Smooth muscle cell (in vitro differentiated cells): ENCODE results near the gene CUX1. TPM values are rescaled to one million over a fixed set of nuclear protein-coding genes. Genes with fewer than 3 reads are reported as not detected.

Experiments used
- DNase-seq: peaks from one replicate; lab custom pipeline; 2025; ENCODE audit not compliant: unreplicated experiment; lab: John Stamatoyannopoulos, UW
- H2AFZ ChIP-seq: fragments of 200-600 bp; sonication (generic); 2 replicates; pipeline ENCODE4 v1.6.0; 2016; ENCODE audit warnings: antibody characterized with exemption, low read depth, mild to moderate bottlenecking
- H3F3A ChIP-seq: fragments of 200-600 bp; sonication (generic); 2 replicates; pipeline ENCODE4 v1.6.0; 2017; ENCODE audit warnings: antibody characterized with exemption, low read depth
- H3K27ac ChIP-seq: fragments of 200-600 bp; sonication (generic); 2 replicates; pipeline ENCODE4 v1.5.1; 2016; ENCODE audit warnings: low read depth, mild to moderate bottlenecking
- H3K27me3 ChIP-seq: fragments of 200-600 bp; sonication (generic); 2 replicates; pipeline ENCODE4 v1.6.1; 2016; ENCODE audit warnings: low read depth, mild to moderate bottlenecking
- H3K36me3 ChIP-seq: fragments of 200-600 bp; sonication (generic); 2 replicates; pipeline ENCODE4 v1.5.1; 2016; ENCODE audit warnings: low read depth
- H3K4me1 ChIP-seq: fragments of 200-600 bp; sonication (generic); 2 replicates; pipeline ENCODE4 v1.5.1; 2016; ENCODE audit warnings: low read depth
- H3K4me2 ChIP-seq: fragments of 200-600 bp; sonication (generic); 2 replicates; pipeline ENCODE4 v1.6.0; 2016; ENCODE audit warnings: mild to moderate bottlenecking
- H3K4me3 ChIP-seq: fragments of 200-600 bp; sonication (generic); 2 replicates; pipeline ENCODE4 v1.5.1; 2016; ENCODE audit warnings: mild to moderate bottlenecking
- H3K79me2 ChIP-seq: fragments of 200-600 bp; sonication (generic); 2 replicates; pipeline ENCODE4 v1.6.0; 2016; ENCODE audit warnings: low read depth, mild to moderate bottlenecking
- H3K9ac ChIP-seq: fragments of 200-600 bp; sonication (generic); 2 replicates; pipeline ENCODE4 v1.6.0; 2016; ENCODE audit warnings: low read depth
- H3K9me3 ChIP-seq: fragments of 200-600 bp; sonication (generic); replicated peaks from 2 replicates; pipeline ENCODE4 v1.5.1; 2016; ENCODE audit warnings: low read depth
- H4K20me1 ChIP-seq: fragments of 200-600 bp; sonication (generic); 2 replicates; pipeline ENCODE4 v1.6.0; 2016; ENCODE audit warnings: low read depth
- CTCF ChIP-seq: fragments of 200-600 bp; sonication (generic); IDR thresholded peaks from 2 replicates; pipeline ENCODE4 v1.5.1; 2017; ENCODE audit warnings: borderline replicate concordance, mild to moderate bottlenecking, antibody characterized with exemption; ENCODE audit not compliant: insufficient read depth, poor library complexity, severe bottlenecking
- WGBS: methylation state at CpG from one replicate; pipeline ENCODE4 v1.1.7; 2016; ENCODE audit warnings: low lambda C conversion rate; 5-methylcytosine and 5-hydroxymethylcytosine counted together
- polyA plus RNA-seq: library from polyadenylated mRNA; unstranded; fragments of >200 nt; fragmentation: Nextera tagmentation; extraction: Ambion mirVana; gene quantifications from 2 replicates; pipeline ENCODE4 v1.2.1, GENCODE V29; 2016
- total RNA-seq: library from RNA; depleted of rRNA; stranded (reverse); fragments of >200 nt; gene quantifications from 2 replicates; pipeline ENCODE4 v1.2.3, GENCODE V29; 2014

CUX1 gene
- total and polyA plus RNA-seq, 2 experiments from 2014 or later = 56.3 to 78.4 TPM

- Histone ChIP-seq H4K20me1 (peaks cover 32% of the 10 kb centered on the region), H2AFZ (no peak overlapping the region), H3K79me2 (peaks cover 57% of the 10 kb centered on the region), H3K4me1 (peaks cover 8% of the 10 kb centered on the region), H3K4me2 (no peak overlapping the region), H3K4me3 (no peak overlapping the region), H3K36me3 (peaks cover 3% of the 10 kb centered on the region), H3K27ac (no peak overlapping the region), H3K9ac (no peak overlapping the region), H3K9me3 (peaks cover 6% of the 10 kb centered on the region), H3F3A (no peaks in the 10 kb centered on the region), H3K27me3 (no peaks in the 10 kb centered on the region)
- no peak for DNase-seq
- WGBS = 81% methylated on average over 24 of the region's 24 CpGs
- no peak for TF ChIP-seq CTCF
Observed at GRCh38 chr7:102080434-102081243, 263.2 kb downstream of the CUX1 start.

- Histone ChIP-seq H3K79me2 (peaks cover 58% of the 10 kb centered on the region), H3K4me2 (no peak overlapping the region), H3K4me1 (peaks cover 8% of the 10 kb centered on the region), H3K27me3 (no peaks in the 10 kb centered on the region), H2AFZ (no peak overlapping the region), H3K27ac (no peak overlapping the region), H3K9me3 (peaks cover 11% of the 10 kb centered on the region), H4K20me1 (peaks cover 32% of the 10 kb centered on the region), H3F3A (no peaks in the 10 kb centered on the region), H3K36me3 (peaks cover 8% of the 10 kb centered on the region), H3K4me3 (no peak overlapping the region), H3K9ac (no peak overlapping the region)
- TF ChIP-seq CTCF = no peak
- 97% methylated on average over 9 of the region's 9 CpGs for WGBS
- DNase-seq = no peak
Observed at GRCh38 chr7:102081244-102081627, 263.8 kb downstream of the CUX1 start.

GRCh38 chr7:102082693-102083368 lies 265.4 kb downstream of the CUX1 start:
- TF ChIP-seq CTCF = no peak
- peaks cover 63% of the 10 kb centered on the region for H3K79me2 ChIP-seq
- H3K27me3 ChIP-seq = no peaks in the 10 kb centered on the region
- H3F3A ChIP-seq = no peaks in the 10 kb centered on the region
- H3K36me3 ChIP-seq = peaks cover 8% of the 10 kb centered on the region
- H3K27ac ChIP-seq = no peak overlapping the region
- peaks cover 8% of the 10 kb centered on the region for H3K4me1 ChIP-seq
- H3K4me2 ChIP-seq = no peak overlapping the region
- H3K9ac ChIP-seq = no peak overlapping the region
- H4K20me1 ChIP-seq = peaks cover 32% of the 10 kb centered on the region
- WGBS = 85% methylated on average over 5 of the region's 5 CpGs
- H2AFZ ChIP-seq = no peak overlapping the region
- H3K9me3 ChIP-seq = peaks cover 11% of the 10 kb centered on the region
- DNase-seq = no peak
- no peak overlapping the region for H3K4me3 ChIP-seq
